ENCODE data around the gene ADISSP.

Gene ADISSP

DNA sequence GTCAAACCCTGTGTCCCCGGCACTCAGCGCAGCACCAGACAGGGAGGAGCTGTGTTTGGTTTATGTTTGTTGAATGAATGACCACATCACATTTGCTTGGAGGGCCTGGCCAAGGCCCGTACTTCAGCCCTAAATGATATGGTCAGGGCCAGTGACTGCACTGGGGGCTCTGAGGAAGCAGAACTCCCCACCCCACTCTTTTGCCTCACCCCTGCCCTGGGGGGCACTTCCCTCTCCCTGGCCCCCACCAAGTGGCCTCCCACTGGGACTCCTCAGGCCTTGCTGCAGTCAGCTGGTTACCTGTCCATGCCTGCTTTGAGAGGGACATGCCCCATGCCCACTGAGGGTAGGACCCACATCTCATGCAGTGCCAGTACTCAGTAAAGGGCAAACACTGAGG, 2.9 kb downstream of the ADISSP start:
- peaks cover 33% of the 10 kb centered on the region for H3K4me1 ChIP-seq (ENCODE audit: insufficient read depth, low read length)
- no peaks in the 10 kb centered on the region for H3K36me3 ChIP-seq (ENCODE audit: insufficient read depth, low read length)

DNA sequence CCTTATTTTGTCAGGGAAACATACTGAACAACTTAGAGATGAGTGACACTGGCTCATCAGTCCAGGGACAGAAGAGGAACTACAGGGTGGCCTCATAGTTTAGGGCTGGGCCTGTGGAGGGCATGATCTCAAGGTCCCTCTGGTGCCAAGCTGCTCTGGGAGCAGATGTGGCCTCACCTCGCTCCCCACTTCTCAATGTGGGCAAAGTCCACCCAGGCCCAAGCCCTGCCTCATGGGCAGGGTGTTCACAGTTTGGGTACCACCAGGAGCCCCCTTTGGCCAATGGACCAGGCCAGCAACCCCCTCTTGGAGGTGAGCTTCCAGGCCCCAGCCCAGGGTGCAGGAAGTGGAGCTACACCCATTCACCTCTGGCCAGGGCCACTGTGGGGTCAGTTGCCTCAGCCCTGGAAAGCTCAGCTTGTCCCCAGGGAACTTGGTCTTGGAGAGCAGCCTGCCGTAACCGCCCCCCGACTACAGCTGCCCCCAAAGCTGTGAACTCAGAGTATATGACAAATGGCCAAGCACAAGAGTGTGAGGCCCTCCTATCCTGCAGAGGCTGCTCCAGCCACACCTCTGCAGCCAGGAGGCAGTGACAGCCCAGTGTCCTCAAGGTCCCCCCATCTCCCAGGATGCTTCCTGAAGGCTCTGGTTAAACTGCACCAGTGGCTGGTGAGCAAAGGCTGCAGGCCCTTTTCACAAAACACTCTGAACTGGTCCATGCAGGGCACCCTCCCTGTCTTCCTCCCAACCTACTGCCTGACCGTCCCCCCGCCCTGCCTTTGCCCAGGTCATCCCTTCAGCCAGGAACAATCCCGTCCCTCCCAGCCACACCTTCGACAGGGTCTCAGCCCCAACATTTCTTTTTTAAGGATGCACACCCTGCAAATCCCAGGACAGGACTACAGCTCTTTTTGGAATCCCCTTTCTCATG, 3.6 kb downstream of the ADISSP start:
- Histone ChIP-seq H3K9me3 (ENCODE audit: low read length) (no peaks in the 10 kb centered on the region), H3K36me3 (ENCODE audit: insufficient read depth, low read length) (peaks cover 2% of the 10 kb centered on the region), H2AFZ (ENCODE audit: low read depth, low read length) (no peak overlapping the region), H3K4me1 (ENCODE audit: insufficient read depth, low read length) (peaks cover 30% of the 10 kb centered on the region), H3K27me3 (ENCODE audit: insufficient read depth, low read length) (no peaks in the 10 kb centered on the region), H3K4me3 (ENCODE audit: low read length) (no peak overlapping the region)

More for the DNA sequence above, 2.9 kb downstream of the ADISSP start:
- Histone ChIP-seq H2AFZ (ENCODE audit: low read depth, low read length) (no peak overlapping the region), H3K27me3 (ENCODE audit: insufficient read depth, low read length) (no peaks in the 10 kb centered on the region), H3K4me3 (ENCODE audit: low read length) (no peak overlapping the region), H3K9me3 (ENCODE audit: low read length) (no peaks in the 10 kb centered on the region)

DNA sequence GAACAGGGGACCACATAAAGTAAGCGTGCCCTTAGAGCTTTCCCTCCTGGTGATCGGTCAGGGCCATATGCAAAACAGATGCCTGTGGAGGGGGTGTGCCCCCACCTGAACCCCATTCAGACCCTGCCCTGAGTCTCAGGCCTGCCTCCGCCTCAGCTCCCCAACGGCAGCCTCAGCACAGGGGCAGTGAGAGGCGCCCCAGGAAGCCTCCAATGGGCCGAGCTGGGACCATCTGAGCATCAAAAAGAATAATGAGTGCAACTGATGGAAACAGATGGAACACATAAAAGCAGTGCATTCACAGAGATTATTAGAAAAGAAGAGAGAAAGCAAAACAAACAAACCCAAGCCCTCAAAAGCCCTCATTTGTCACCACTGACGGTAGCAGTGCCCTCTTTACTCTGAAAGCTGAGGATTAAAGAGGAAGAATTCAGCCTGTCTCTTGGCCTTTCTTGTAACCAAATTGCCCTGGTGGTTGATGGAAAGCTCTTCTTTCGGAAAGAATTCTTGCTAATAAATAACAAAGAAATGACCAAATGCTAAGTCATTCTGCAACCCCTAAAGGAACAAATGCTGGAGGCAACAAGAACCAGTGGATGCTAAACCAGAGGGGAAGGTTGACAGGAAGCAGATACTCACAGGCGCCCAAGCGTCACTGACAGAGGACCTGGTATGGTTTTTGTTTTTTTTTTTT, 6.8 kb downstream of the ADISSP start:
- H2AFZ ChIP-seq (ENCODE audit: low read depth, low read length), result no peak overlapping the region
- no peak overlapping the region for H3K4me3 ChIP-seq (ENCODE audit: low read length)

DNA sequence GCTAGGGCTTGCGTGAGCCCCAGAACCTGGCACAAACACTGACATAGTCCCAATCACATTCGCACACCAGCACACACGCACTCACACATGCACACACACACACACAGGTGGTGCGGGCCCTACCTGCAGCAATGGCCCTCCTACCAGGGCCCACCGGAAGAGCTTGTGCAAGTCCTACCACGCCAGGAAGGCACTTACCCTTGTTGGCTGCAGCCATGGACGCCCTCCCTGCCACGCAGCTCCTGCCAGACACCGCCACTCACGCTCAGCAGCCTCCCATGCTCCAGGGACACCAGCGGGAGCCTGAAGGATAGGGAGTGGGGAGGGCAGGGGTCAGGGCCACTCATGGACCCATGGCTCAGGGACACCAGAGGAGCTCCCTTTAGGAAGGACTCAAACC, 7.7 kb downstream of the ADISSP start:
- H3K4me3 ChIP-seq (ENCODE audit: low read length), result no peak overlapping the region
- H2AFZ ChIP-seq (ENCODE audit: low read depth, low read length), result no peak overlapping the region
- H3K27me3 ChIP-seq (ENCODE audit: insufficient read depth, low read length), result no peaks in the 10 kb centered on the region
- H3K4me1 ChIP-seq (ENCODE audit: insufficient read depth, low read length), result peaks cover 8% of the 10 kb centered on the region
- H3K9me3 ChIP-seq (ENCODE audit: low read length), result no peaks in the 10 kb centered on the region
- H3K36me3 ChIP-seq (ENCODE audit: insufficient read depth, low read length), result peaks cover 23% of the 10 kb centered on the region

More for the DNA sequence above, 6.8 kb downstream of the ADISSP start:
- Histone ChIP-seq H3K27me3 (ENCODE audit: insufficient read depth, low read length) (no peaks in the 10 kb centered on the region), H3K9me3 (ENCODE audit: low read length) (no peaks in the 10 kb centered on the region), H3K4me1 (ENCODE audit: insufficient read depth, low read length) (peaks cover 12% of the 10 kb centered on the region), H3K36me3 (ENCODE audit: insufficient read depth, low read length) (peaks cover 16% of the 10 kb centered on the region)

DNA sequence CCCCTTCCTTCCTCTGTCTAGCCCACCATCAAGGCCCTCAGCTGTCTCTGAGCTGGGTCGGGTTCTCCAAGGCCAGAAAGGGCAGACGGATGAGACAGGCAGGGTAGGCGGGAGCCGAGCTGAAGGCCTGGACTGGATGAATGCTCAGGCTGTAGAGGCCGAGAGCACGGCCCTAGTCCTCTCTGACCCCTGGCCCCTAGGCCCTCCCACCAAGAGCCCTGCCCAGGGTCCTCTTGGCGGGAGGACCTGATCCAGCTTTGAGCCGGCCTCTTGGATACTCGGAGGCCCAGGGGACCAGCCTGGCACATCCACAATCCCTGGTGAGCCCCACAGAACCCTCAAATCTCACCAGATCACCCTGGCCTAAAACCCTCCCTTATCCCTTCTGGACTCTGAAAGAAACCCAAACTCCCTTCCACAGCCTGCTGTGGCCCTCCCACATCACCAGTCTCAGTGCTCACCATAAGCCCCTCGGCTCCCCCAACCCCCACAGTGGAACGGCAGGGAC, 8.2 kb downstream of the ADISSP start:
- Histone ChIP-seq H3K4me3 (ENCODE audit: low read length) (no peak overlapping the region), H3K36me3 (ENCODE audit: insufficient read depth, low read length) (peaks cover 26% of the 10 kb centered on the region), H2AFZ (ENCODE audit: low read depth, low read length) (no peak overlapping the region), H3K4me1 (ENCODE audit: insufficient read depth, low read length) (peaks cover 8% of the 10 kb centered on the region), H3K9me3 (ENCODE audit: low read length) (no peaks in the 10 kb centered on the region), H3K27me3 (ENCODE audit: insufficient read depth, low read length) (no peaks in the 10 kb centered on the region)

DNA sequence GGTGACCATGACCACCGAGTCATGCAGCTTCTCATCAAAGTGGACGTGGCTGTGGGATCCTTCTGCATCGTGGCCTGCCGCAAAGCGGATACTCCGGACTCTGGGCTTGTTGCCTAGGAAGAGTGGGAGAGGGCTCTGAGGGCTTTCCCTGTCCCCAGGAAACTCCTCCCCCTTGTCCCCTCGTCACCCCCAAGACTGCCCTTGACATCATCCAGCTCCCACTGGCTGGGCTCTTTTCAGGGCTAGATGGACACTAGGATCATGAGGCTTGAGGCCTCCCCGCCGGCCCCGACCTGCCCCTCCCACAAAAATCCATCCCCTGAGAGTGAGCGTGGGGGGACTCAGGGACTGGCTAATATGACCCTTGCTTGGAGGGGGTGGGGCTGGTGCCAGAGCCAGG, 9.0 kb downstream of the ADISSP start:
- H3K36me3 ChIP-seq (ENCODE audit: insufficient read depth, low read length), result peaks cover 28% of the 10 kb centered on the region
- H3K4me1 ChIP-seq (ENCODE audit: insufficient read depth, low read length), result peaks cover 8% of the 10 kb centered on the region
- H3K27me3 ChIP-seq (ENCODE audit: insufficient read depth, low read length), result no peaks in the 10 kb centered on the region
- no peak overlapping the region for H2AFZ ChIP-seq (ENCODE audit: low read depth, low read length)
- H3K4me3 ChIP-seq (ENCODE audit: low read length), result no peak overlapping the region
- no peaks in the 10 kb centered on the region for H3K9me3 ChIP-seq (ENCODE audit: low read length)

DNA sequence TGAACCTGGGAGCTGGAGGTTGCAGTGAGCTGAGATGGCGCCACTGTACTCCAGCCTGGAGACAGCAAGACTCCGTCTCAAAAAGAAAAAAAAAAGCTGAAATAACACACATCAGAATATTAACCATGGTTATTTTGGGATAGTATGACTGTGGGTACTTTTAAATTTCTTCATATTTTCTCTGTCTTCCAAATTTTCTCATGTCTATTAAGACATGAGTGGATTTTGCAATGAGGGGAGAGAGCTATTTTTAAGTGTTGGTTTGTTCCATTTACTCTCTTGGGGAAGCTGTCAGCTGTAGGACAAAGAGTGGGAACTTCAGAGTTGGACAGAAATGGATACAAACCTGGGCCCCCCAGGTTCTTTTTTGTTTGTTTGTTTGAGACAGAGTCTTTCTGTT, 10.3 kb downstream of the ADISSP start:
- Histone ChIP-seq H3K36me3 (ENCODE audit: insufficient read depth, low read length) (peaks cover 28% of the 10 kb centered on the region), H3K27me3 (ENCODE audit: insufficient read depth, low read length) (no peaks in the 10 kb centered on the region), H3K4me3 (ENCODE audit: low read length) (no peak overlapping the region), H3K4me1 (ENCODE audit: insufficient read depth, low read length) (peaks cover 8% of the 10 kb centered on the region), H3K9me3 (ENCODE audit: low read length) (no peaks in the 10 kb centered on the region), H2AFZ (ENCODE audit: low read depth, low read length) (no peak overlapping the region)

DNA sequence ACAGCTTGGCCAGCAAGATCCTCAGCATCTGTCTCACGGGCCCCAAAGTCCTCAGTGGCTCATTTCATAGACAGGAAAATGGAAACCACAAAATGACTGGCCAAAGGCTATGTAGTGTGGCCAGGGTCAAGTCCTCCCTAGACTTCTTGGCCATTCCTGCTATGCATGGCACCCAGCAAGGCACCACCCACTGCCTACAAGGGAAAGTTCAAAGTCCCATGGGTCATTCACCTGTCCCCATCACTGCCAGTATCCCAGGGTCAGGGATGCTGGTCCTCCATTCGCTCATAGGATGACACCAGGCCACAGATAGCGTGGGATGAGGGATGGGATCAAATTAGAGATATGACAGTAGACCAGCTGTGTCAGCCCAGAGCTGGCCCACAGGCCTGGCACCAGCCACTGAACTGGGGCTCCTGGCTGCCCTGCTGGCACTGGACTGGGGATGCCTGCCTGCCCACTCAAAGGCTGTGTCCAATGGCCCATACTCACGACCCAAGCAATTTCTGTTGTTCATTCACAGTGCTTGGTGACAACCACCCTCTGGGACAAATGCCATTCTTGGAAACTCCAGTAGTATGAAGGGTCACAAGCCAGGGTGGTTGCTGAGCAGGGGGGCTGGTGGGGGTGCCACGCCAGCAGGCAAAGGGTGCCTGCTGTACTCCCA, 11.6 kb downstream of the ADISSP start:
- H3K9me3 ChIP-seq (ENCODE audit: low read length), result peaks cover 7% of the 10 kb centered on the region
- no peaks in the 10 kb centered on the region for H3K27me3 ChIP-seq (ENCODE audit: insufficient read depth, low read length)
- peaks cover 31% of the 10 kb centered on the region for H3K36me3 ChIP-seq (ENCODE audit: insufficient read depth, low read length)
- peaks cover 6% of the 10 kb centered on the region for H3K4me1 ChIP-seq (ENCODE audit: insufficient read depth, low read length)
- H3K4me3 ChIP-seq (ENCODE audit: low read length), result no peak overlapping the region
- no peak overlapping the region for H2AFZ ChIP-seq (ENCODE audit: low read depth, low read length)

DNA sequence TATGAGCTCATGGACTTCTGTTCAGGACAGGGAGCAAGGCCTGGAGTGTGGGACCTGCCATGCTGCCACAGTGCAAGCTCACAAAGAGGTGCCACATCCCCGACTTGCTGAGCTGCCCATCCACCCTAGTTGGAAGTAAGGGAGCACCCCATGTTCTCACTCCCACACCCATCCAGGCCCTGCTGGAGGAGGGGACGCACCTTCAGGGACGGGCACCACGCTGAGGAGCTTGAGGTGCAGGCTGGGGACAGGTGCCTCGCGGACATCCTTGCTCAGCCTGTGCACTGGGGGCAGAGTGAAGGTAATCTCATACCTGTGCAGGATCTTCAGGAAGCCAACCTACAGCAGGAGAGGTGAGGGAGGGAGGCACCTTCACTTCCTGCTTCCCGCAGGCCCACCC, 12.3 kb downstream of the ADISSP start:
- H3K9me3 ChIP-seq (ENCODE audit: low read length), result peaks cover 7% of the 10 kb centered on the region
- no peak overlapping the region for H2AFZ ChIP-seq (ENCODE audit: low read depth, low read length)
- H3K4me1 ChIP-seq (ENCODE audit: insufficient read depth, low read length), result no peaks in the 10 kb centered on the region
- H3K27me3 ChIP-seq (ENCODE audit: insufficient read depth, low read length), result no peaks in the 10 kb centered on the region
- no peak overlapping the region for H3K4me3 ChIP-seq (ENCODE audit: low read length)
- peaks cover 34% of the 10 kb centered on the region for H3K36me3 ChIP-seq (ENCODE audit: insufficient read depth, low read length)

DNA sequence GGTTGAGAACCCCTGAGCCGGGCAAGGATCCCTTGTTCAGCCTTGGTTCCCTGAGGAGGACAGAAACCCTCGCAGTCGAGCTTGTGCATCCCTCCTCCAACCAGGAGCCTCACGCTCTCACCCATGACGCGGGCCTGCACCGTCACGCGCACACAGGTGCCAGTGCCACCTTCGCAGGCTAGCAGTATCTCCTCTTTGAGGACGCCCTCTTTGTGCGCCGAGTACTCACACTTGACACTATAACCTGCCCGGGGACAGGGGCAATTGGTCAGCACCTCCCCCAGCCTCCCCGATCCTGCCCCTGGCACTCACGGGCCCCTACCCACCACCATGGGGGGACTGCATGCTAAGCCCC, 13.3 kb downstream of the ADISSP start:
- H3K4me1 ChIP-seq (ENCODE audit: insufficient read depth, low read length), result no peaks in the 10 kb centered on the region
- H3K9me3 ChIP-seq (ENCODE audit: low read length), result peaks cover 9% of the 10 kb centered on the region
- no peak overlapping the region for H2AFZ ChIP-seq (ENCODE audit: low read depth, low read length)

DNA sequence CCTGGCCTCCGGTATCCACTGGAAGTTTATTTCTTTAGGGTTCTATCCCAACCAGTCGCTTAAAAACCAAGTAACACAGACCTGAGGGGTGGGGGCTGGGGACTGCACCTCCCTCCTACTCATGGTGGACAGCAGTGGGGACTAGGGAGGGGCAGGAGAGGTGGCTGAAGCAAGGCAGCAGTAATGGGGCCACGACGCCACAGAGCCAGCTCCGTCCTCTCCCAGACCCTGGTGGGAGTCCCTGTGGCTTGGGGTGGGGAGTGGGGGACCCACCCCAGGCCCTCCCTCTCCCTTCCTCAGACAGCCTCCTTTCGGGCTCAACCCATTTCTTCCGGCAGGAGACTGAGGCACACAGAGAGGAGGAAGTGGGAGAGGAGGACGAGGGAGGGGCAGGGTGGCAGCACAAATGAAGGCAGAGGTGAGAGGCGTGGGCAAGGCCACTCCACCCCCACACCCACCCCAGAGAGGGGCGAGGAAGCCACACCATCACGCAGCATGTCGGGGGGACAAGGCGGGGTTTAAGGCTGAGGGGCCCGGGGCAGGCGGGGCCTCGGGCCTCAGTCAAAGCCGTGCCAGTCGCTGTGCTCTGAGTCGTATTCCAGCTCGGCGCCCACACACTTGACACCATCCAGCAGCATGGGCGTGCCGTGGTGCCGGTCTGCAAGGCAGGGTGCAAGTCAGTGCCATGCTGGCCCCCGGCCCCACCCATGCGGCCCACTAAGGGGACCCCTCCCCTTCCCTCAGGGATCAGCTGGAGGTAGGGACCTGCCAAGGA, 13.9 kb downstream of the ADISSP start:
- Histone ChIP-seq H3K36me3 (ENCODE audit: insufficient read depth, low read length) (peaks cover 30% of the 10 kb centered on the region), H3K27me3 (ENCODE audit: insufficient read depth, low read length) (no peaks in the 10 kb centered on the region), H3K9me3 (ENCODE audit: low read length) (peaks cover 9% of the 10 kb centered on the region), H3K4me3 (ENCODE audit: low read length) (no peak overlapping the region), H2AFZ (ENCODE audit: low read depth, low read length) (no peak overlapping the region), H3K4me1 (ENCODE audit: insufficient read depth, low read length) (no peaks in the 10 kb centered on the region)

More for the DNA sequence above, 13.3 kb downstream of the ADISSP start:
- Histone ChIP-seq H3K4me3 (ENCODE audit: low read length) (no peak overlapping the region), H3K27me3 (ENCODE audit: insufficient read depth, low read length) (no peaks in the 10 kb centered on the region), H3K36me3 (ENCODE audit: insufficient read depth, low read length) (peaks cover 34% of the 10 kb centered on the region)

DNA sequence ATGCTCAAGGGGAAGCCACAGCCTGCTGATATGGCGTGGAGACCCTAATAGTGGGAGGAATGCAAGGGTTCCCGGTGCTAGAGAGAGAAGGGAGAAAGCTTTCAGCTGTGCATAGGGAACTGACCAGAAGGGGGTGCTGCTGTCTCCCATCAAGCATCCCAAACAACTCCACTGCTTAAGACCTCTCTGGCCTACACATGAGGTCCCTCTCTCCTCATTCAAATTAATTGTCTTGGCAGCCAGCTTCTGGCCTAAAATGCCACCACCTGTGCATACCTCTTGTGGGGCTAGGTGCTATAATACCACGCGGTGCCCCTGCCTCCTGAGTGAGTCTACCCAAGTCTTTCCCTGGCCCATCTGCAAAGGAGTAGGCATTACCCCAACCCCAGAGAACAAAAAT, 14.5 kb downstream of the ADISSP start:
- H3K9me3 ChIP-seq (ENCODE audit: low read length), result peaks cover 9% of the 10 kb centered on the region
- H3K4me1 ChIP-seq (ENCODE audit: insufficient read depth, low read length), result no peaks in the 10 kb centered on the region
- no peaks in the 10 kb centered on the region for H3K27me3 ChIP-seq (ENCODE audit: insufficient read depth, low read length)
- no peak overlapping the region for H3K4me3 ChIP-seq (ENCODE audit: low read length)
- peaks cover 24% of the 10 kb centered on the region for H3K36me3 ChIP-seq (ENCODE audit: insufficient read depth, low read length)
- no peak overlapping the region for H2AFZ ChIP-seq (ENCODE audit: low read depth, low read length)
